H1 (cell line): Measurements from ENCODE around the gene FRRS1.

ENCODE experiments used
- CHD1 ChIP-seq: IDR thresholded peaks from 2 replicates; pipeline ENCODE4 v1.6.1; 2012; ENCODE audit warnings: low read depth, low read length, improper control_type of control experiment
- CTCF ChIP-seq, 3 experiments: IDR thresholded peaks; 1 replicate in 2 of 3; 2 replicates in 1 of 3; pipeline versions ENCODE4 v1.5.1 to v1.6.1; 2011; ENCODE audit warnings: low read length in 3 of 3, mild to moderate bottlenecking in 3 of 3, inconsistent platforms in 2 of 3, low read depth in 1 of 3, moderate library complexity in 1 of 3; ENCODE audit not compliant: insufficient read depth in 1 of 3; ENCODE audit errors: control extremely low read depth in 1 of 3
- HDAC6 ChIP-seq: IDR thresholded peaks from one replicate; pipeline ENCODE4 v1.7.1; 2012; ENCODE audit warnings: low read depth, mild to moderate bottlenecking, inconsistent platforms, low read length, moderate library complexity
- PHF8 ChIP-seq: fragments of 200-600 bp; sonication (generic); conservative IDR thresholded peaks from 2 replicates; pipeline ENCODE4 v1.7.1; 2012; ENCODE audit warnings: low read depth, mild to moderate bottlenecking, inconsistent platforms, low read length, moderate library complexity
- TCF12 ChIP-seq: IDR thresholded peaks from 2 replicates; pipeline ENCODE4 v1.6.1; 2011; ENCODE audit warnings: low read depth, mild to moderate bottlenecking, low read length

- TF ChIP-seq TCF12 = no peak
- TF ChIP-seq HDAC6 = no peak
- TF ChIP-seq CTCF (IDR thresholded peaks at IDR 0.05; ENCODE audit: control extremely low read depth in 1 of 3, insufficient read depth in 1 of 3, low read depth in 1 of 3, low read length in 3 of 3) = no peak
- TF ChIP-seq PHF8 = no peak
- no peak for TF ChIP-seq CHD1
These were observed 64.2 kb downstream of the FRRS1 start for GRCh38 chr1:99702221-99702620.
